Fibroblast of skin of back (primary cell): ENCODE measurements around the gene PLEKHM1.

ENCODE experiments used
- DNase-seq: peaks from one replicate; pipeline ENCODE4 v3.0.0-alpha.2; 2013

PLEKHM1 gene

DNA sequence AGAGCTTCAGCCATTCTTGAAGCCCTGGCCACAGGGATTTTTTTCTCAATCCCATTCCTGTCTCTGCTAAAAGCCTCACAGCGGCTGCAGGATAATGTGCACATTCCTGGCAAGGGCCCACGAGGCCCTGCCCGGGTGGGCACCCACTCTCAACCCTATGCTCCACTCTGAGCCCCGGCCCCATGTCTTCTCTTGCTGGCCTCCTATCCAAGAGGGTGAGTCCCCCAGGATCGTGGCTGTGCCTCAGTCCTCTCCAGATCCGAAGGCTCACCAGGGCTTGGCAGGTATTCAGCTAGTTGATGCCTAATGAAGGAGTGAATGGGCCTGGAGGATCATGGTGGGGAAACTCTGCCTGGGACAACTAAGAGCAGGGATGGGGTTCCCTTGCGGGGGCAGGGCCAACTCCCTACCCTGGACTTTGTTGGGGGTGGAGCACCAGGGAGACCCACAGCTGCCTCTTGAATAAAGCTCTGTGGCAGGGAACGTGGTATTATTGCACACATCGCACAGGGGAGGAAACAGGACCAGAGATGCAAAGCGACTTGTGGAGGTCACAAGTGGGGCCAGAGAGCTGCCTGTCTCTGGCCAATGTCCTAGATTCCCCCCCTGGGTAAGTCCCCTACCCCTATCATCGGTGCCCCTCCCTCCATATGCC lies 63.2 kb downstream of the PLEKHM1 start:
- no peak for DNase-seq

DNA sequence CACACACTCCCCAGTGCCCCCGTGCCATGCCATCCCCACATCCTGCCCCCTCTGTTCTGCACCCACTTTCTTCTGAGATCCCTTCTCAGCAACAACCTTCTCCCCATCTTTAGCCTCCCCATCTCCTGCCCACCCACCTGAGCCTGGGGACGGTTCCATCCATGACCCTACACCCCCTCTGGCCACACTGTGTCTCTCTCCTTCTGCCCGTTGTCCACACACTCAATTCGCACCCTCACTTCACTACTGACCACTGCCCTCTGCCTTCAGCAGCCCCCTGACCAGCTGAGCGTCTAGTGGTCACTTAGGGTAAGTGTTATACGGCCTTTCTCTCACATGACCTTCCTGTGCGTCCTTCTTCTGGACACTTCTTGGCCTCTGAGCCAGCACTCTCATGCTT lies 64.0 kb downstream of the PLEKHM1 start:
- no peak for DNase-seq

DNA sequence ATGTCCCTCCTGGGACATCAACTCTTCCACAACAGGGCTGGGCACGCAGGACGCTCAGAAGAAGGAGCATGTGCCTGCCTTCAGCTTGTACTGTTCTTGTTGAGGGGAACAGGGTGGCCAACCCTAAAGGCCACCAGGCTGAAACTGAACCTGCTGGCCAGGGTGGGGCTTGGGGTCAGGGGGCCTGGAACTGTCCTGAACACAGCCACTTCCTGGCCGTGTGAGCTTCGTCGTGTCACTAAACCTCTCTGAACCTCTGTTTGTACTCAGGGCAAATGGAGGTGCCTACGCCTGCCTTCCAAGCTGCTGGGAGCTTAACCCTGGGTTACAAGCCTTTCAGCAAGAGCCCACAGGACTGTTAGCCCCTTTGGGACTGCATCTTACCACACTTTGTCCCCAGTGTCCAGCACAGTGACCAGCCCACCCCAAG lies 64.5 kb downstream of the PLEKHM1 start:
- no peak for DNase-seq

DNA sequence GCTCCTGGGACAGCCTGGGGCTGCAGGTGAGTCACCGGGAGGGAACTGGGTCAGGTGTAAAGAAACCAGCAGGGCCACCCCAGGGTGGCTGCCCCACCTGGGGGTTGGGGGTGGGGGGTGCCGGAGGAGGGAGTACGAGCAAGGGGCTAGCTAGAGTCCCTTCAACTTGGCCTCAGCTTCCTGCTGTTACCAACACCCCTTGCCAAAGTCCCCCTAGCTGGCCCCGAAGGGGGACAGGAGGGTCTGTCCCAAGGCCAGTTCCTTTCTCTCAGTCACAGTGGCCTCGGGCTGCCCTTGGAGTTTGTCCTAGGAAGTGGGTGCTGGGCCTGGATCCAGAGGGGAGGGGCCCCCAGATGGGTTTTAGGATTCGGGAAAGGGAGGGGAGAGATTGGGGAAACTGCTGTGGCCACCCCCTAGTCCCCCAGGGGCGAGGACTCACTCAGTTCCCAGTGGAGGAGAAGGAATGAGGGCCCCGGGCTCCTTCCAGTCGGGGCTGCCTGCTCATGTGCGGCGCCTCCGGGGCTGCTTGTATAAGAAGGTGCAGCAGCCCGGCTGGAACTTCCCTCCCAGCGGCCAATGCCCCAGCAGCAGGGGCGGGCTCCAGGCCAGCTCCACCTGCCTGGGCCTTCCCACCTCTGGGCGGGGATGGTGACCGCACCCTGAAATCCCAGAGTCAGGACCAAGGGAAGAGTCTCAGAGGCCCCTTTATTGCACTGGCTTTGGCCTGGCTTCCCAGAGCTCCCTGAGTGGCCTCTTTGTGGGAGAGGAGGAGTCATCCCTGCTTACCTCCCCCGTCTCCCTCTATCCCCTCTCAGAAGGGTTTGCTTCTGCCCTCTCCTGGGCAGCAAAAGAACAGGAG lies 65.2 kb downstream of the PLEKHM1 start:
- DNase-seq = peak; percentile 67

DNA sequence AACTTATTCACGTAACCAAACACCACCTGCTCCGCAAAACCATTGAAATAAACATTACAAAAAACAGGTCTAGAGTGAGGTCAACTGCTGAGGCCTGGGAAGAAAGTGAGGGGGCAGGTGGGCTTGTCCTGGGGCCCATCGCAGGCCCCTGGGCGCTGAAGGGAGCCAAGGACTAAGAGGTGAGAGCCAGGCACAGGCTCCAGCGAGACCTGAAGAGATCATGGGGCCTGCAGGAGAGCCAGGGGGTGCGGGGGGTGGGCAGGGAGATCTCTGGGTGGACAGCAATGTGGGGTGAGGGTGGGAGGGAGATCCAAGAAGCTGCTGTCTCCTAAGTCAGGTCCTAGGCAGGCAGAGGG lies 65.8 kb downstream of the PLEKHM1 start:
- no peak for DNase-seq

DNA sequence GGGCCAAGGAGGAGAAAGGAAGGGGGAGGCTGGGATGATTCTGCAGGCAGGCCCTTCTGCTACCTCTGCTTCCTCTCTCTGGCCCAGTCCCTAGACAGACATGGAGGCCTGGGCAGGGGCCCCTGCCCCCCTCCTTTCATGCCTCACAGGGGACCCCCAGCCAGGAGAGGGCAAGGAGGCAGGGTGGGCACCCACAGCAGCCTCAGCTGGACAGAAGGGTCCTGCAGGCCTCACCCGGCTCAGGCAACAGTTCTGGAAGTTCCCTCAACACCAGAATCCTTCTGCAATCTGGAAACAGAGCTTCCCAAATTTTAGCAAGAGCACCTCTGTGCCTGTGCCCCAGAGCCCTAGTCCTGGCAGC lies 66.6 kb downstream of the PLEKHM1 start:
- DNase-seq = no peak

DNA sequence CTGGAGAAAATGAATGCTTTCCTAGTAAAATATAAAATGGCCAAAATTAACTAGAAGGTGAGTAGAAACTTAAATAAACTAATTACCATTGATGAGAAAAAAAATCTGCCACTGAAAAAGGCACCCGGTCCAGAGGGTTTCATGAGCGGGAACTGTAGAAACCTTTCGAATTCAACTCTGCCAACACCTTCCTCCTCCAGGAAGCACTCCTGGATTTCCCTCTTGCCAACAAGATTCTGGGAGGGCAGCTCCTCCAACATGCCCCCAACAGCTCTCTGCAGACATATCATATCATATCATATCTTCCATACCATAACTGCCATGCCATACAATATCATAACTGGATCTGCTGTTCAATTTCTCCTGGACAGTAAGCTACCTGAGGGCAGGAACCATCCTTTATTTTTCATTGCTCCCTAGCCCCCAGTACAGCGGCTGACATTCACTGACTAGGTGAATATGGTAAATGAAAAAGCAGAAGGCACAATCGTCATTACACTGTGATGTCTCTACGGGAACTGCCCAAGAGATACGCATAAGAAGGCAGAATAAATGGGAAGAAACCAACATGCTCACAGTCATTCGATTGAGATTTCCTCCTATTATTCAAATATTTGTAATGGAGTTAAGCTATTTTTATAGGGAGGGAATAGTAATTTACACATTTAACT lies 67.1 kb downstream of the PLEKHM1 start:
- DNase-seq = no peak

DNA sequence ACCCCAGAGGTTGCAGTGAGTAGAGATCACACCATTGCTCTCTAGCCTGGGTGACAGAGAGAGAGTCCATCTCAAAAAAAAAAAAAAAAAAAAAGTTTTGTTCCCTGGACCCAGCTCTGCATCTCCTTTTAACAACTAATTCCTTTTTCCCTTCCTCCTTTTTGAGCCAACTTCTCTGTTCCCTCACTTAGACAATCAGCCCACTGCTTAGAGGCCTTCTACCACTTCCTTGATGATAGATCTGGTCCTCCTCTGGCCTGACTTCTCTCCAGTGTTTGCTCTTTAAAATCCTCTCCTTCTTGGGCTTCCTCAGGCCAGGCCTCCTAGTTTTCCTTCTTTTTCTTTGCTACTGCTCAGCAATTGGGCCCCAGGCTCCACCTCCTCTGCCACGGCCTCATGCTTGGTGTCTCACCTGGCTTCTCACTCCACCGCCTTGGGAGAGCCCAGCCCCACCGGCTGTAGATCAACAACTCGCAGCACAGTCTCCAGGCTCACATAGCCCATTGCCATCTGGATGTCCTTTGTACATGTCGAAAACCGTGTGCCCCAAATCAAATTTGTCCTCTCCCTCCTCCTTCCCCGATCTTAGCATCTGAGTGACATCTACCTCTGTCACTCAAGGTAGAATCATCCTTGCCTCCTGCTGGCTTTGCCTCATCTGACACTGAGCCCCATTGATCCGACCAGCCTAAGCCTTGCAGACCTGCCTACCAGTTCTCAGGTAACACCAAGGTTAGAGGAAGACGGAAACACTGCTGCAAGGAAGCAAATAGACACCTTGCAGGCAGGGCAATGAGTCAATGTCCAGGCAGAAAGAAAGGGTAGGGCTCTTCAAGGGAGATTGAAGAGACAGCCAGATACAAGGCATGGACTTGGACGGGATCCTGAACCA lies 75.3 kb downstream of the PLEKHM1 start:
- no peak for DNase-seq

DNA sequence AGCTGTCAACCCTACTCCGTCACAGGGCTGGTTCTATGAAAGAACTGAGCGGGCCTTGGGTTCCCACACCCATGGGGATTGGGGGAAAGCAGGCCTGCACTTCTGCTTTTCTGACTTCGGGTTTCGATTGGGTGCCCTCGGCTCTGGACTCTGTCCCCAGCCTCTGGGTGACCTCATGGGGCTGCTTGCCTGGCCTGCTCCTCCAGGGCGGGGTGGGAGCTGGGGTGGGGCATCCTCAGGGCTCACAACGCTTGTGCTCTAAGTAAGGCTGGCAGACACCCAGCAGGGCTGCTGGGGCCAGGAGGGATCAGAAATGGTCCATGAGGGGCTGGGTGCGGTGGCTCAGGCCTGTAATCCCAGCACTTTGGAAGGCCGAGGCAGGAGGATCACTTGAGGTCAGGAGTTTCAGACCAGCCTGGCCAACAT lies 77.0 kb downstream of the PLEKHM1 start:
- DNase-seq = no peak

DNA sequence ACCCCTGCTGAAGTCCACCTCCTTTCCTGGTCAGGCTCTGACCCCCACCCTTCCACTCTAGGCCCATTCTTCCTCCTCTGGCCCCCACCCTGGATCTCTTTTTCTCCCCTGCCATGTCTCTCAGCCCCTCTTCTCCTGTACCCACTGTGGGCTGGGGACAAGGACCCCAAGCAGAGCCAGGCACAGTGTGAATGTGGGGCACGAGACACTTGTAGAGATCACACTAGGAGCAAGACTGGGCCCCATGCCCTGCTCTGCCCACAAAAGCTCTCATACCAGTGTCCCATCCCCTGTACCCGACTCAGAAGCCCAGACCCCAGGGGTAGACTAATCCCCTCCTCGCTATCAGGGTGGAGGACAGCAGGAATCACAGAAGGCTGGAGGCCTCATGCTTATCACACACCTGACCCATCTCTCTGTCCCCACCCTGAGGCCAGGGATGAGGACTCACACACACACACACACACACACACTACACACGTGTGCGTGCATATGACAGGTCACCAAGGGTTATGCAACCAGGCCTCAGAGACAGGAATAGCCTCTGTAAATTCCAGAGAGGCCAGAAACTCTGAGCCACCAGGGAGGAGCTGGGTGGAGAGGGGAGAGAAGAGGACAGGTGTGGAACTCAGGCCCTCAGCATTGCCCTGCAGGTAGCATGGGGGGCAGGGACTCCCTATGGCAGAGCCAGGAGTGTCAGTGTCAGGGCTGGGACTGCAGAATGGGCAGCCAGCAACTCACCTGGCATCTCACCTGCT lies 79.0 kb downstream of the PLEKHM1 start:
- DNase-seq = no peak

DNA sequence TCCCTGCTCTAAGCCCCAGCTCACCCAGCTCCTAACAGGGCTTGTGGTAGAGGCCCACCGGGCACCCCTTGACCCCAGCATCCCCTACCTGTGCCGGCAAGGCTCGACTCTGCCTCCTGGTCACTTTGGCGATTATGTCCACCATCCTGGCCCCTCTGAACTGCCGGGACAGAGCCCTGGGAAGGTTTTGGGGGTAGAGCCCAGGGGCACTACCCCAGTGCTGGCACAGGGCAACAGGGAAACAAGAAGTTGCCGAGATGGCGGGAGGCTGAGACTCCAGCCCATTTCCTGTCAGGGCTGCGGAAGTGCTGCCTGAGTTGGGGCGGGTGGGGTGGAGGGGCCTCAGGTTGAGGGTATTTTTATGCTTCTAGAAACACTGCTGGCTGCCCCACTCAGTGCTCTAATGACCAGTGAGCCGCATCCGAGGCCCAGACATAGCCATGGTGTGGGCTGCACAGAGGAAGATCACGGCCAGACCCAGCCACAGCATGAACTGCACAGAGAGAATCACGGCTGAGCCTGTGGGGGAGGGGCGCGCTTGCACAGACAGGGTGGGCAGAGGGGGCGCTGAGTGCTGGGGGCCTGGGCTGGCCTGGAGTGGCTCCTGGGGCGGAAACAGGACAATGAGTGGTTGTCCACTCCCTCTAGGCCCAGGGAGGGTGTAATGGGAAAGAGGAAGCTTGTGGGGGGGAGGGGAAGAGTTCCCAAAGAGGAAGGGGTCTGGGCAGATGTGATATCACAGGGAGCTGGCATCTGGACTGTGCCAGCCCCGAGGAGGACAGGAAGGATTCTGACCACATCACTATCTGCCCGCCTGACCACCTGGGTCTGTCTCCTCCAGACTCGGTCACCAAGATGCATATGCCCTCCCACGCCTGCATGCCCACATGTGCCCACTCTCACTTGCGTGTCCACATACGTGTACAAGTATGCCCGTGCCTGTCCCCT lies 80.1 kb downstream of the PLEKHM1 start:
- DNase-seq = no peak

DNA sequence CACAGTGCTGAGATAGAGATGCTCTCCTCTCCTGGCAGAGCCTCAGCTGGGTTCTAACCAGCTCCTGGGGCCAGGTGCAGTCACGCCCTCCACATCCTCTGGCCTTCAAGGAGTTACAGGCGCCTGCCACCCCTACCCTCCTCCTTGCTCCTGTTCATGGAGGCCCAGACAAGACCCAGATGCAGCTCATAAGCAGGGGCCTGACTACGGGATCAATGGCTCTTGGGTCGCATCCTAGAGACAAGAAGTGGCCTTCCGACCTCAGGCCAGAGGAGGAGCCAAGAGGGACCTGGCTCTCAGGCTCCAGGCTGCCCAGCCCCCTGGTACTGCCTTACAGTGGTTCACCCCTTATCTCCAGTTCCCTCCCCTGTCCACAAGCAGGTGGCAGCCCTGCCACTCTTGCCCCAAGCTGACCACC lies 80.9 kb downstream of the PLEKHM1 start:
- DNase-seq = no peak

DNA sequence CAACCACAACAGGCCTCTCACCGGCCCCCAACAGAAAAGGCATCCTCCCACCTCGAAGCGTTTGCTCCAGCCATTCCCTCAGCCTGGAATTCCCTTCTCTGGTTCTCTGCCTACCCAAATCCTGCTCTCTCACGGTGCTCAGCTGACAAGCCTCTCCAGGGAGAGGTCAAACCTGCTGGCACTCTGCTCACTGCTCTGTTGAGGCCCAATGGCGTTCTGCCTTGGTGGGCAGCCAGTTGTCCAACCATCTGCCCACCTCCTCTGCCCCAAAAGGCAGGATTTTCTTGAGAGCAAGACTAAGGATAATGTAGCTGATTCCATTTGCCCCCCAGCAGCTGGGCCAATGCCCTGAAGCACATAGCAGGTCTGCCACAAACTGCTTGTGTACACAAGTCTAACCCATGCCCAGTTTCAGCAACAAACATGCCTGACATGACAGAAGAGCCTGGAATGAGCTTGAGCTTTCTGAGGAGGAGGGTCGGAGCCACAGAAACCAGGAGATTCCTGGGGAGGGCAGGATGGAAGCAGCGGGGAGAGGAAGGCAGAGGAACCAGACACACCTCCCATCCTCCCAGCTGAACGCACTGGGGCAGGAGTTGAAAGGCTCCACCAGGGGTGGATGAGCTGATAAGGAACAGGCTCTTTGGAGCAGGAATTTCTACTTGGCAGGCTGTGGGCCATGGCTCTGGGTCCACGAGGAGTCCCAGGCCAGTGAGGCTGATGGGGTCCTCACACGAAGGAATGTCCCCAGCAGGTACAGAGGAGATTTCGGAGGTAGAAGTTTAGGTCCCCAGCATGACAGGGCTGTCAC lies 81.7 kb downstream of the PLEKHM1 start:
- no peak for DNase-seq

DNA sequence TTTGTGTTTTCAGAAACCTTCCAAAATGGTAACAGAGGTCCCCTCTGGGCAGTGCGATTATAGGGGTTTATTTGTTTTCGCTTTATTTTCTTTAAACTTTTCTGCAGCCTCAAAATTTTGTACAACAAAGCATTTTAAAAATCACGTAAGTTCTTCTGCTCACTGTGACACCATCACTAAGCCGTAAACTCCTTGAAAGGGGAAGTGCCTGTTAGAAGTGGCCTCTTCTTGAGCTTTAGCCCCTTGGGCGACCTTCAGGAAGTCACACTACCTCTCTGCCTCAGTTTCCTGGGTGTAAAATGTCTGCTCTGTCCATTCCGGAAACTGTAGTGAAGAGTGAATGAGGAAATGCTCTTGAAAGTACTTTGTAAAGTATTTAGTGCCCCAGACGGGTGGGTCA lies 84.4 kb downstream of the PLEKHM1 start:
- no peak for DNase-seq

DNA sequence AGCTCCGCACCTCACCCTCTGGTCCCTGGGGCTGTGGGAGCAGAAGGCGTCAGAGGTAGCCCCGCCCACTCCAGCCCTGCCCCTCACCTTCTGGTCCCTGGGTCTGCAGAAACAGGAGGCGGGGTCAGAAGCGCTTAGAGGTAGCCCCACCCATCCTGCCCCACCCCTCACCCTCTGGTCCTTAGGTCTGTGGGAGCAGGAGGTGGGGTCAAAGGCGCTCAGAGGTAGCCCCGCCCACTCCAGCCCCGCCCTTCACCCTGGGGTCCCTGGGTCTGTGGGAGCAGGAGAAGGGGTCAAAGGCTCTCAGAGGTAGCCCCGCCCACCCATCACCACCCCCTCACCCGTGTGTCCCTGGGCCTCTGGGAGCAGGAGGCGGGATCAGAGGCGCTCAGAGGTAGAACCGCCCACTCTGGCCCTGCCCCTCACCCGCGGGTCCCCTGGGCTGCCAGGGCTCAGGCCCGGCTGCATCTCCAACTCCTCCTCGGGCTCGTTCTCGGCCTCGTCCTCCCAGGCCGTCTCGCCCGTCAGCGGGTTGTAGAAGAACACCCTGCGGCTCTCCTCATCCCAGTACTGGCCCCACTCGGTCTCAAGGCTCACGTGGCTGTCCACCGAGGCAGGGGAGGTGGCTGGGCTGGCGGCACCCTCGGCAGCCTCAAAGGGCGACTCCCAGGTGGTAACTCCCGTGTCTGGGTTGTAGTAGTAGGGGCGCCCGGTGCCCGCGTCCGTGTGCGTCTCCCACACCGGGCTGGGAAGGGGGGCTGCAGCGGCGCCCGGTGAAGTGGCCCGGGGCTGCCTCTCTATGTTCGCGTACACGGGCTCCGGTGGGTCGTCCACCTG lies 85.1 kb downstream of the PLEKHM1 start:
- DNase-seq = no peak

DNA sequence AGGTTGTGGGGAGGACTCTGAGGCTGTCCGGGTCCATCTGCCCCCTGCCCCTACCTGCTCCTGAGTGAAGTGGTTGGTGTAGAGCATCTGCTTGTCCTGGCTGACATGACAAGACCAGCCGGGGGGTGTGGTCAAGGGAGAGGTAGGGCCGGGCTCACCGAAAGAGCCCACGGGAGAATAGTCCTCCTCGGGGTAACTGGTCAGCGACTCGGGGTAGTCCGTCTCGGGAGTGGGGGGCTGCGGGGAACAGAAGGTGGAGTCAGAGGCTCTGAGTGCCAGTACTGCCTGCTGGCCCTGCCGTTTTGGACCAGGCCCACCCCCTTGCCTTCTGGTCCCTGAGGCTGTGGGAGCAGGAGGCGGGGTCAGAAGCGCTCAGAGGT lies 85.7 kb downstream of the PLEKHM1 start:
- no peak for DNase-seq

DNA sequence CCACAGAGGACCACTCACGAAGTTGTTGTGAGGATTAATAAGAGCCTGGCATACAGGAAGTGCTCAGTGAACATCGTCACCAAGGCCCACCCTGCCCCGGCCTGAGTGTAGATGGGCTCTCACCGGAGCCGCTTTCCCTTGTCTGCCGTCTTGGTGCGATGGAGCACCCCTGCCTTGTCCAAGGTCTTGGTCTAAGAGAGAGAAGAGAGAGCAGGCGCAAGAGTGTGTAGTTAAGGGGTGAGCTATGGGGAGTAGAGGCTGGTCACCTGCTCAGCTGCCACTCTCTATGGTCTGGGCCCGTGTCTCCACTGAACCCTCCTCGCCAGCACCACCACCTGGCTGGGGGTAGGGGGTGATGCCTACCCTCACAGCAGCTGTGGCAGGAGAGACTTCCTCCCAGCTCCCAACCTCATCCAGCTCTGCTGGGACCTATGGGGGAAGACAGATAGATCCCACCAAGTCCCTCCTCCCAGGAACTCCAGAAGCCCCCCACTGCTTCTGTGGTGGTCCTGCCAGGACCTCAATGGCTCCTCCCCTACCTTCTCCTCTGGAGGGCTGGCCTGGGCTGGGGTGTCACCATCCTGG lies 86.5 kb downstream of the PLEKHM1 start:
- no peak for DNase-seq

DNA sequence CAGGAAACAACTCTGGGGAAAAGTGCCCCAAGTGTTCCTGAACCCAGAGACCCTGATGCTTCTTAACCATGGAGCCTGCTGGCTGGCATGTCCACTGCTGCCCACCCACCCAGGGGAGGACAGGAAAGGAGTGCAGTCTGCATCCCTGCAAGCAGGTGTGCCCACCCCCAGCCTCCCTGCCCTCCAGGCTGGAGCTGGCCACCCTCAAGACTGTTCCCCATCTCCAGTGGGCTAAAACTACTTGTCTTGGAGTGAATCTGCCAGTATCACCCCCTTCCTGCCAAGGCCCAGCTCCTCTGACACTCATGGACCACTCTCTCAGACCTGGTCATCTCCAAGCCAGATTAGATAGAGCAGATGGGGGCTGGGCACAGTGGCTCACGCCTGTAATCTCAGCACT lies 87.6 kb downstream of the PLEKHM1 start:
- DNase-seq = no peak

DNA sequence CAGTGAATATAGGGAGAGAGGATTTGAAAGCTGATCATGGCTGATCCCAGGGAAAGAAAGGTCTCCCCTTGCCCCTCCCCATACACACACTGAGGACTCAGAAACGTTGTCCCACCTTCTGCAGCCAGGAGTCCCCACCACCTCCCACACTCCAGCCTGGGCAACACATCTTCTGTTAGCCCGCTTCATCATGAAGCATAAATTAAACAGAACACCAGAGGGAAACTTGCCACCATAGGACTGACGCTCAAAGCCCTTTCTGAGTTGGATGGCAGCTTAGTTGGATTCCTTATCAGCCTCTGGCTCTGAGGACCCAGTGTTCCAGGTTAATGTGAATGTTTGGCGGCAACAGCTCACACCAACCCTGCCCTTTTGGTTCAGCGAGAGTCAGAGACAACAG lies 91.7 kb downstream of the PLEKHM1 start:
- DNase-seq = no peak
